CD14-positive monocyte (primary cell): ENCODE results near the gene ATP6V0A4. TPM values are rescaled to one million over a fixed set of nuclear protein-coding genes. Genes with fewer than 3 reads are reported as not detected.

ENCODE experiments used
- DNase-seq, 3 donors: peaks; one replicate each; pipeline ENCODE4 v3.0.0-alpha.2; 2011 to 2022
- H2AFZ ChIP-seq: 2 replicates; pipeline ENCODE4 v1.6.0; 2012; ENCODE audit warnings: mild to moderate bottlenecking, low read depth, low read length, inconsistent platforms; ENCODE audit not compliant: insufficient read depth, poor library complexity, severe bottlenecking
- H3K27ac ChIP-seq, 2 donors: 1 replicate in 1 of 2; 2 replicates in 1 of 2; pipeline ENCODE4 v1.5.1; 2012 to 2013; ENCODE audit warnings: low read length in 2 of 2, control low read depth in 1 of 2, inconsistent platforms in 1 of 2, low read depth in 1 of 2, mild to moderate bottlenecking in 1 of 2
- H3K27me3 ChIP-seq, 2 donors: one replicate each; pipeline versions ENCODE4 v1.6.0 to v1.6.1; 2011 to 2013; ENCODE audit warnings: low read length in 2 of 2; ENCODE audit not compliant: control insufficient read depth in 2 of 2, insufficient read depth in 2 of 2
- H3K36me3 ChIP-seq, 2 donors: replicated peaks in 1 of 2; 1 replicate in 1 of 2; 2 replicates in 1 of 2; pipeline versions ENCODE4 v1.5.1 to v1.6.1; 2012 to 2013; ENCODE audit warnings: low read length in 2 of 2, control low read depth in 1 of 2, inconsistent platforms in 1 of 2, mild to moderate bottlenecking in 1 of 2; ENCODE audit not compliant: insufficient read depth in 2 of 2, control insufficient read depth in 1 of 2
- H3K4me1 ChIP-seq, 2 donors: 1 replicate in 1 of 2; 2 replicates in 1 of 2; pipeline versions ENCODE4 v1.5.1 to v1.6.1; 2012 to 2013; ENCODE audit warnings: low read length in 2 of 2, control low read depth in 1 of 2, inconsistent platforms in 1 of 2, mild to moderate bottlenecking in 1 of 2, moderate library complexity in 1 of 2; ENCODE audit not compliant: insufficient read depth in 2 of 2, control insufficient read depth in 1 of 2
- H3K4me2 ChIP-seq: replicated peaks from 2 replicates; pipeline ENCODE3; 2012; ENCODE audit warnings: low read length, moderate library complexity, mild to moderate bottlenecking; ENCODE audit not compliant: poor library complexity, severe bottlenecking; ENCODE audit errors: extremely low read depth
- H3K4me3 ChIP-seq, 3 experiments: fragments of 200-600 bp in 1 of 3; sonication (generic) in 1 of 3; replicated peaks in 1 of 3; 1 replicate in 2 of 3; 2 replicates in 1 of 3; pipeline ENCODE4 v1.5.1; 2011 to 2013; ENCODE audit warnings: low read length in 3 of 3, mild to moderate bottlenecking in 3 of 3, control low read depth in 2 of 3, low read depth in 2 of 3, inconsistent platforms in 1 of 3, moderate library complexity in 1 of 3
- H3K79me2 ChIP-seq: 2 replicates; pipeline ENCODE4 v1.6.0; 2012; ENCODE audit warnings: mild to moderate bottlenecking, control low read depth, inconsistent platforms, low read length, moderate library complexity; ENCODE audit not compliant: insufficient read depth
- H3K9ac ChIP-seq: 2 replicates; pipeline ENCODE4 v1.6.0; 2017; ENCODE audit warnings: low read length, mild to moderate bottlenecking; ENCODE audit not compliant: insufficient read depth, poor library complexity, severe bottlenecking
- H3K9me3 ChIP-seq, 2 donors: replicated peaks in 1 of 2; 1 replicate in 1 of 2; 2 replicates in 1 of 2; pipeline versions ENCODE4 v1.5.1 to v1.6.1; 2012 to 2013; ENCODE audit warnings: low read length in 2 of 2, control low read depth in 1 of 2; ENCODE audit not compliant: control insufficient read depth in 1 of 2, insufficient read depth in 1 of 2
- H4K20me1 ChIP-seq: 2 replicates; pipeline ENCODE4 v1.6.0; 2012; ENCODE audit warnings: mild to moderate bottlenecking, low read length, control low read depth, moderate library complexity; ENCODE audit not compliant: insufficient read depth
- H3K27ac Mint-ChIP-seq, 7 donors: one replicate each; pipeline ENCODE4 v1.8.0; 2020; ENCODE audit warnings: mild to moderate bottlenecking in 7 of 7, mixed read lengths in 7 of 7, moderate library complexity in 6 of 7, inconsistent platforms in 2 of 7
- H3K27me3 Mint-ChIP-seq, 3 donors: one replicate each; pipeline ENCODE4 v1.8.0; 2021 to 2022; ENCODE audit warnings: low read depth in 3 of 3, mild to moderate bottlenecking in 3 of 3, mixed read lengths in 3 of 3, moderate library complexity in 3 of 3, inconsistent platforms in 1 of 3
- H3K36me3 Mint-ChIP-seq, 2 donors: one replicate each; pipeline ENCODE4 v1.8.0; 2020; ENCODE audit warnings: mixed read lengths in 2 of 2, inconsistent platforms in 1 of 2, mild to moderate bottlenecking in 1 of 2
- H3K4me1 Mint-ChIP-seq: one replicate; pipeline ENCODE4 v1.8.0; 2020; ENCODE audit warnings: mild to moderate bottlenecking, mixed read lengths
- H3K4me3 Mint-ChIP-seq, 2 donors: one replicate each; pipeline ENCODE4 v1.8.0; 2020; ENCODE audit warnings: mild to moderate bottlenecking in 2 of 2, mixed read lengths in 2 of 2, moderate library complexity in 1 of 2
- H3K9me3 Mint-ChIP-seq, 7 donors: one replicate each; pipeline ENCODE4 v1.8.0; 2020 to 2022; ENCODE audit warnings: mixed read lengths in 7 of 7, mild to moderate bottlenecking in 6 of 7, moderate library complexity in 6 of 7, inconsistent platforms in 2 of 7
- WGBS: methylation state at CpG from one replicate; pipeline ENCODE4 v1.1.5; 2013; ENCODE audit warnings: missing lambda C conversion rate; ENCODE audit not compliant: insufficient coverage; 5-methylcytosine and 5-hydroxymethylcytosine counted together
- intact Hi-C, 2 donors: fragments of 100-400 bp; cut with micrococcal nuclease; formaldehyde crosslinking; loops; one replicate each; pipeline versions ENCODE4 v1.15.0 to v1.15.1; 2023
- polyA plus RNA-seq, 3 donors: library from polyadenylated mRNA; depleted of rRNA in 1 of 3; unstranded in 2 of 3; stranded (reverse) in 1 of 3; fragments of 300-500 nt in 2 of 3; fragments of >200 nt in 1 of 3; fragmentation: Illumina TruSeq in 2 of 3; gene quantifications; 1 replicate in 2 of 3; 2 replicates in 1 of 3; pipeline ENCODE4 v1.2.3, GENCODE V29; 2012 to 2021
- TF ChIP-seq, protein P1 (sequence below): fragments of 200-600 bp; IDR thresholded peaks from one replicate; pipeline ENCODE4 v1.8.0; 2022; ENCODE audit warnings: antibody characterized with exemption, mild to moderate bottlenecking

The ATP6V0A4 gene
- polyA plus RNA-seq, 3 donors: not detected

GRCh38 chr7:138816650-138817049, 18.7 kb upstream of the ATP6V0A4 start:
- H3K4me2 ChIP-seq: no peak overlapping the region

GRCh38 chr7:138814816-138815332, 16.9 kb upstream of the ATP6V0A4 start:
- H3K9me3 ChIP-seq: no peaks in the 10 kb centered on the region
- no CpG with 5 or more reads among the region's 1 CpG for WGBS
- H3K9ac ChIP-seq: no peak overlapping the region
- no peaks in the 10 kb centered on the region for H3K79me2 ChIP-seq
- no peak overlapping the region for H3K27ac ChIP-seq
- peaks cover 0 to 3% (median 0%) of the 10 kb centered on the region in 3 donors for H3K27me3 Mint-ChIP-seq
- no peak overlapping the region for H2AFZ ChIP-seq
- H3K36me3 Mint-ChIP-seq: no peaks in the 10 kb centered on the region
- H4K20me1 ChIP-seq: no peaks in the 10 kb centered on the region
- no peaks in the 10 kb centered on the region for H3K36me3 ChIP-seq
- intact Hi-C loops: no loop called here
- no peaks in the 10 kb centered on the region for H3K4me1 Mint-ChIP-seq
- H3K4me2 ChIP-seq: no peak overlapping the region
- H3K27me3 ChIP-seq: no peaks in the 10 kb centered on the region
- H3K4me3 Mint-ChIP-seq: no peak overlapping the region
- H3K27ac Mint-ChIP-seq: no peak overlapping the region
- DNase-seq: no peak
- no peak overlapping the region for H3K4me3 ChIP-seq
- peaks cover 0 to 13% (median 0%) of the 10 kb centered on the region in 7 donors for H3K9me3 Mint-ChIP-seq
- TF ChIP-seq, protein P1, sequence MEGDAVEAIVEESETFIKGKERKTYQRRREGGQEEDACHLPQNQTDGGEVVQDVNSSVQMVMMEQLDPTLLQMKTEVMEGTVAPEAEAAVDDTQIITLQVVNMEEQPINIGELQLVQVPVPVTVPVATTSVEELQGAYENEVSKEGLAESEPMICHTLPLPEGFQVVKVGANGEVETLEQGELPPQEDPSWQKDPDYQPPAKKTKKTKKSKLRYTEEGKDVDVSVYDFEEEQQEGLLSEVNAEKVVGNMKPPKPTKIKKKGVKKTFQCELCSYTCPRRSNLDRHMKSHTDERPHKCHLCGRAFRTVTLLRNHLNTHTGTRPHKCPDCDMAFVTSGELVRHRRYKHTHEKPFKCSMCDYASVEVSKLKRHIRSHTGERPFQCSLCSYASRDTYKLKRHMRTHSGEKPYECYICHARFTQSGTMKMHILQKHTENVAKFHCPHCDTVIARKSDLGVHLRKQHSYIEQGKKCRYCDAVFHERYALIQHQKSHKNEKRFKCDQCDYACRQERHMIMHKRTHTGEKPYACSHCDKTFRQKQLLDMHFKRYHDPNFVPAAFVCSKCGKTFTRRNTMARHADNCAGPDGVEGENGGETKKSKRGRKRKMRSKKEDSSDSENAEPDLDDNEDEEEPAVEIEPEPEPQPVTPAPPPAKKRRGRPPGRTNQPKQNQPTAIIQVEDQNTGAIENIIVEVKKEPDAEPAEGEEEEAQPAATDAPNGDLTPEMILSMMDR: no peak
- H3K4me1 ChIP-seq: no peaks in the 10 kb centered on the region

More at GRCh38 chr7:138816650-138817049, 18.7 kb upstream of the ATP6V0A4 start:
- H3K36me3 ChIP-seq: no peaks in the 10 kb centered on the region
- Mint-ChIP-seq H3K4me1 (no peaks in the 10 kb centered on the region), H3K9me3 (peaks cover 0 to 13% (median 0%) of the 10 kb centered on the region in 7 donors), H3K27ac (no peak overlapping the region), H3K36me3 (no peaks in the 10 kb centered on the region), H3K27me3 (peaks cover 0 to 3% (median 1%) of the 10 kb centered on the region in 3 donors), H3K4me3 (no peak overlapping the region)
- TF ChIP-seq, protein P1: no peak
- H4K20me1 ChIP-seq: no peaks in the 10 kb centered on the region
- H3K9ac ChIP-seq: no peak overlapping the region
- no peaks in the 10 kb centered on the region for H3K27me3 ChIP-seq
- H3K9me3 ChIP-seq: no peaks in the 10 kb centered on the region
- no peak overlapping the region for H3K4me3 ChIP-seq
- H3K79me2 ChIP-seq: no peaks in the 10 kb centered on the region
- intact Hi-C loops: no loop called here
- no peak overlapping the region for H3K27ac ChIP-seq
- WGBS: 89% methylated on average over 1 of the region's 1 CpG
- DNase-seq: no peak
- no peaks in the 10 kb centered on the region for H3K4me1 ChIP-seq
- no peak overlapping the region for H2AFZ ChIP-seq
